GM12891 (cell line): ENCODE data around the gene OGDHL. TPM values are rescaled to one million over a fixed set of nuclear protein-coding genes. Genes with fewer than 3 reads are reported as not detected.
"Not testable (repeated sequence)": the region's sequence is repeated elsewhere in the genome, so short reads cannot be mapped to it uniquely, and the experiment has no call there.

Experiments
- DNase-seq: peaks from one replicate; pipeline ENCODE4 v3.0.0; 2011; ENCODE audit warnings: low spot score; ENCODE audit not compliant: insufficient read length
- FAIRE-seq: peaks from 2 replicates; lab custom pipeline; 2011; peaks lifted over from hg19 to GRCh38; lab: Jason Lieb, UNC
- PAX5 ChIP-seq: IDR thresholded peaks from 2 replicates; pipeline ENCODE4 v1.6.1; 2011; ENCODE audit warnings: low read length, moderate library complexity, mild to moderate bottlenecking; ENCODE audit not compliant: insufficient read depth, severe bottlenecking
- POLR2A ChIP-seq: IDR thresholded peaks from 2 replicates; pipeline ENCODE4 v1.6.1; 2011; ENCODE audit warnings: low read depth, low read length, control low read depth
- POLR2AphosphoS5 ChIP-seq: IDR thresholded peaks from 2 replicates; pipeline ENCODE4 v1.6.1; 2011; ENCODE audit warnings: low read depth, low read length, control low read depth
- POU2F2 ChIP-seq: IDR thresholded peaks from 2 replicates; pipeline ENCODE4 v1.6.1; 2011; ENCODE audit warnings: low read depth, mild to moderate bottlenecking, control low read depth, low read length, moderate library complexity
- SPI1 ChIP-seq: IDR thresholded peaks from 2 replicates; pipeline ENCODE4 v1.6.1; 2011; ENCODE audit warnings: low read depth, low read length, control low read depth
- TAF1 ChIP-seq: IDR thresholded peaks from 2 replicates; pipeline ENCODE4 v1.6.1; 2011; ENCODE audit warnings: low read depth, low read length, control low read depth
- polyA plus RNA-seq: library from polyadenylated mRNA; unstranded; fragments of >200 nt; gene quantifications from one replicate; pipeline ENCODE4 v1.2.1, GENCODE V29; 2012; ENCODE audit warnings: low read depth, missing spikeins, inconsistent platforms; ENCODE audit not compliant: missing spikeins

Gene OGDHL
- 1.7 TPM for polyA plus RNA-seq

- DNase-seq (peak; percentile 66), FAIRE-seq (peak; percentile 90)
- TF ChIP-seq SPI1 (no peak), PAX5 (no peak), POLR2AphosphoS5 (no peak), POU2F2 (no peak), TAF1 (no peak), POLR2A (no peak)
These were observed at the start of gene OGDHL for GRCh38 chr10:49761789-49762565. Gene OGDHL, minus strand, starts transcription at chr10:49762323. Its CDS starts 3,731 bp downstream, at chr10:49758592.

- FAIRE-seq (no peak), DNase-seq (no peak)
- TF ChIP-seq PAX5 (no peak), POU2F2 (no peak), SPI1 (no peak), POLR2AphosphoS5 (no peak), TAF1 (no peak), POLR2A (no peak)
These were observed 41.9 kb upstream of the OGDHL start for GRCh38 chr10:49803988-49804387.

- FAIRE-seq = no peak
- TF ChIP-seq TAF1 (no peak), POLR2AphosphoS5 (no peak), POU2F2 (no peak), PAX5 (no peak), SPI1 (no peak), POLR2A (no peak)
These were observed 36.2 kb upstream of the OGDHL start for GRCh38 chr10:49798275-49798674.

GRCh38 chr10:49791100-49791499 lies 29.0 kb upstream of the OGDHL start:
- FAIRE-seq = no peak
- no peak for DNase-seq
- TF ChIP-seq POLR2A (no peak), TAF1 (no peak), SPI1 (no peak), POLR2AphosphoS5 (no peak), POU2F2 (no peak), PAX5 (no peak)

More at GRCh38 chr10:49798275-49798674, 36.2 kb upstream of the OGDHL start:
- DNase-seq = no peak

- DNase-seq (no peak), FAIRE-seq (no peak)
- TF ChIP-seq POLR2A = no peak
- TF ChIP-seq POU2F2 = no peak
- no peak for TF ChIP-seq POLR2AphosphoS5
- no peak for TF ChIP-seq PAX5
- no peak for TF ChIP-seq TAF1
- no peak for TF ChIP-seq SPI1
These were observed 22.6 kb upstream of the OGDHL start for GRCh38 chr10:49784681-49785080.

- FAIRE-seq (no peak), DNase-seq (no peak)
- TF ChIP-seq PAX5 = no peak
- TF ChIP-seq POU2F2 = no peak
- no peak for TF ChIP-seq POLR2A
These were observed 21.5 kb upstream of the OGDHL start for GRCh38 chr10:49783645-49784044.

GRCh38 chr10:49781247-49781646 lies 19.1 kb upstream of the OGDHL start:
- TF ChIP-seq TAF1 (no peak), SPI1 (no peak), PAX5 (no peak), POLR2AphosphoS5 (no peak)
- FAIRE-seq = no peak
- DNase-seq = no peak

- FAIRE-seq (no peak), DNase-seq (no peak)
- no peak for TF ChIP-seq SPI1
- no peak for TF ChIP-seq POLR2AphosphoS5
- no peak for TF ChIP-seq POLR2A
- TF ChIP-seq PAX5 = no peak
- TF ChIP-seq TAF1 = no peak
- no peak for TF ChIP-seq POU2F2
These were observed 16.1 kb upstream of the OGDHL start for GRCh38 chr10:49778197-49778596.

GRCh38 chr10:49776851-49777250 lies 14.7 kb upstream of the OGDHL start:
- no peak for FAIRE-seq
- DNase-seq = no peak
- no peak for TF ChIP-seq TAF1
- no peak for TF ChIP-seq PAX5
- no peak for TF ChIP-seq POU2F2
- no peak for TF ChIP-seq SPI1
- TF ChIP-seq POLR2A = no peak
- TF ChIP-seq POLR2AphosphoS5 = no peak

- TF ChIP-seq PAX5 = no peak
- TF ChIP-seq POU2F2 = no peak
- TF ChIP-seq POLR2A = no peak
- no peak for TF ChIP-seq TAF1
- TF ChIP-seq SPI1 = no peak
- TF ChIP-seq POLR2AphosphoS5 = no peak
- FAIRE-seq (no peak), DNase-seq (no peak)
These were observed 12.9 kb upstream of the OGDHL start for GRCh38 chr10:49775014-49775413.

GRCh38 chr10:49772944-49773343 lies 10.8 kb upstream of the OGDHL start:
- FAIRE-seq, DNase-seq: not testable (repeated sequence)

GRCh38 chr10:49771046-49771445 lies 8.9 kb upstream of the OGDHL start:
- not testable (repeated sequence) for FAIRE-seq, DNase-seq
